HepG2 (cell line): Measurements from ENCODE around the gene PTPRD.

Experiments used
- CREB1 ChIP-seq, 2 experiments: fragments of 450-650 bp in 1 of 2; IDR thresholded peaks; 2 replicates each; pipeline ENCODE4 v1.6.1; 2016 to 2017; ENCODE audit warnings: control low read depth in 1 of 2, mild to moderate bottlenecking in 1 of 2, missing compliant biosample characterization in 1 of 2, missing genetic modification characterization in 1 of 2
- ETV6 ChIP-seq: sonication (generic); formaldehyde crosslinking; conservative IDR thresholded peaks from 2 replicates; pipeline ENCODE4 v1.4.0; 2020; ENCODE audit warnings: missing genetic modification reagents
- EZH2 ChIP-seq: conservative IDR thresholded peaks from 2 replicates; pipeline ENCODE4 v1.6.1; 2012; ENCODE audit warnings: mild to moderate bottlenecking, low read depth, low read length, moderate library complexity
- HMG20A ChIP-seq: IDR thresholded peaks from 2 replicates; pipeline ENCODE4 v1.6.1; 2016; ENCODE audit warnings: borderline replicate concordance
- PHF20 ChIP-seq: sonication (generic); formaldehyde crosslinking; IDR thresholded peaks from 2 replicates; pipeline ENCODE4 v1.5.0; 2020; ENCODE audit warnings: mild to moderate bottlenecking, missing genetic modification reagents
- ZFP82 ChIP-seq: sonication (generic); formaldehyde crosslinking; IDR thresholded peaks from 2 replicates; pipeline ENCODE4 v1.5.1; 2020; ENCODE audit warnings: mild to moderate bottlenecking, missing genetic modification reagents, borderline replicate concordance
- ZNF12 ChIP-seq: sonication (generic); formaldehyde crosslinking; IDR thresholded peaks from 2 replicates; pipeline ENCODE4 v1.5.0; 2020; ENCODE audit warnings: missing genetic modification reagents
- ZNF143 ChIP-seq: sonication (generic); formaldehyde crosslinking; IDR thresholded peaks from 2 replicates; pipeline ENCODE4 v1.4.0; 2020; ENCODE audit warnings: missing genetic modification reagents
- ZNF251 ChIP-seq: sonication (generic); formaldehyde crosslinking; IDR thresholded peaks from 2 replicates; pipeline ENCODE4 v1.9.0; 2021; ENCODE audit warnings: mild to moderate bottlenecking, missing genetic modification reagents
- TF ChIP-seq, protein P1 (sequence below): sonication (generic); formaldehyde crosslinking; IDR thresholded peaks from 2 replicates; pipeline ENCODE4 v1.4.0; 2020; ENCODE audit warnings: missing genetic modification reagents
- TF ChIP-seq, protein P2 (sequence below): sonication (generic); formaldehyde crosslinking; IDR thresholded peaks from 2 replicates; pipeline ENCODE4 v1.4.0; 2020; ENCODE audit warnings: missing genetic modification reagents, borderline replicate concordance
- TF ChIP-seq, protein P3 (sequence below): sonication (generic); formaldehyde crosslinking; IDR thresholded peaks from 2 replicates; pipeline ENCODE4 v1.5.0; 2020; ENCODE audit warnings: mild to moderate bottlenecking, missing genetic modification reagents, moderate library complexity
- TF ChIP-seq, protein P4 (sequence below): sonication (generic); formaldehyde crosslinking; IDR thresholded peaks from 2 replicates; pipeline ENCODE4 v1.5.0; 2020; ENCODE audit warnings: mild to moderate bottlenecking, low read depth, missing genetic modification reagents, borderline replicate concordance

DNA sequence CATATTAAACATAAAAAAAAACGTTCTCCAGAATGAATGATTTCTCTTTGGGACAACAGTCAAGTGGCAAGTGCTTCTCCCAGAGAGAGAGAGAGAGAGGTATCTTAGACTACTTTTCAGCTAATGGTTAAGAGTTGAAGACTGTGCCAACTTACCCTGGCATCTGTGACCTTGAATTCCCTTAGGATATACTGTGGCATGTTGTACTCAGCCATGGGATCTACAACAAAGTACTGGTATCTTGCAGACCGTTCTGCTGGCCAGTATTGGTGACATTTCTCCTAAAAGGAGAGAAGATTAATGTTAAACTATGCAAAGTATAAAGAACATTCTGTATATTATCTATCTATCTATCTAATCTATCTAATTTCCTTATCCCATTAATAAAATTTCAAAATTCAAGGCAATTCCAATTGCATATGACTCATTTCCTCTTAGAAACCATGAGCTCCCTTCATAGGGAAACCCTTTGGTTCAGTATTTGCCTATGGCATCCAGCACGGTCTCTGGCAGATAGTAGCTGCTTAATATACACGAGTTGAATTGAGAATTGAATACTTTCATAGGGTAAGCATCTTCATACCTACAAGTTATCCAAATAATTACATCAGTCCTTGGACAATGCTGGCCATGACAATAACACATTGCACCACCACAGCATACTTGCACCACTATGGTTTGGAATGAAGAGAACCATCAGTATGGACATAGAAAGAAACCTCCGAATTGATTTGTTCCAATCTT, 2273.9 kb downstream of the PTPRD start:
- no peak for TF ChIP-seq PHF20 (CRISPR knock-in tag)
- no peak for TF ChIP-seq ZNF251 (CRISPR knock-in tag)
- no peak for TF ChIP-seq ZNF143
- no peak for TF ChIP-seq EZH2
- TF ChIP-seq, protein P1, sequence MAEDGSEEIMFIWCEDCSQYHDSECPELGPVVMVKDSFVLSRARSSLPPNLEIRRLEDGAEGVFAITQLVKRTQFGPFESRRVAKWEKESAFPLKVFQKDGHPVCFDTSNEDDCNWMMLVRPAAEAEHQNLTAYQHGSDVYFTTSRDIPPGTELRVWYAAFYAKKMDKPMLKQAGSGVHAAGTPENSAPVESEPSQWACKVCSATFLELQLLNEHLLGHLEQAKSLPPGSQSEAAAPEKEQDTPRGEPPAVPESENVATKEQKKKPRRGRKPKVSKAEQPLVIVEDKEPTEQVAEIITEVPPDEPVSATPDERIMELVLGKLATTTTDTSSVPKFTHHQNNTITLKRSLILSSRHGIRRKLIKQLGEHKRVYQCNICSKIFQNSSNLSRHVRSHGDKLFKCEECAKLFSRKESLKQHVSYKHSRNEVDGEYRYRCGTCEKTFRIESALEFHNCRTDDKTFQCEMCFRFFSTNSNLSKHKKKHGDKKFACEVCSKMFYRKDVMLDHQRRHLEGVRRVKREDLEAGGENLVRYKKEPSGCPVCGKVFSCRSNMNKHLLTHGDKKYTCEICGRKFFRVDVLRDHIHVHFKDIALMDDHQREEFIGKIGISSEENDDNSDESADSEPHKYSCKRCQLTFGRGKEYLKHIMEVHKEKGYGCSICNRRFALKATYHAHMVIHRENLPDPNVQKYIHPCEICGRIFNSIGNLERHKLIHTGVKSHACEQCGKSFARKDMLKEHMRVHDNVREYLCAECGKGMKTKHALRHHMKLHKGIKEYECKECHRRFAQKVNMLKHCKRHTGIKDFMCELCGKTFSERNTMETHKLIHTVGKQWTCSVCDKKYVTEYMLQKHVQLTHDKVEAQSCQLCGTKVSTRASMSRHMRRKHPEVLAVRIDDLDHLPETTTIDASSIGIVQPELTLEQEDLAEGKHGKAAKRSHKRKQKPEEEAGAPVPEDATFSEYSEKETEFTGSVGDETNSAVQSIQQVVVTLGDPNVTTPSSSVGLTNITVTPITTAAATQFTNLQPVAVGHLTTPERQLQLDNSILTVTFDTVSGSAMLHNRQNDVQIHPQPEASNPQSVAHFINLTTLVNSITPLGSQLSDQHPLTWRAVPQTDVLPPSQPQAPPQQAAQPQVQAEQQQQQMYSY (CRISPR knock-in tag): no peak
- no peak for TF ChIP-seq ZFP82 (CRISPR knock-in tag)
- no peak for TF ChIP-seq ETV6 (CRISPR knock-in tag)
- TF ChIP-seq ZNF12: no peak
- TF ChIP-seq, protein P2, sequence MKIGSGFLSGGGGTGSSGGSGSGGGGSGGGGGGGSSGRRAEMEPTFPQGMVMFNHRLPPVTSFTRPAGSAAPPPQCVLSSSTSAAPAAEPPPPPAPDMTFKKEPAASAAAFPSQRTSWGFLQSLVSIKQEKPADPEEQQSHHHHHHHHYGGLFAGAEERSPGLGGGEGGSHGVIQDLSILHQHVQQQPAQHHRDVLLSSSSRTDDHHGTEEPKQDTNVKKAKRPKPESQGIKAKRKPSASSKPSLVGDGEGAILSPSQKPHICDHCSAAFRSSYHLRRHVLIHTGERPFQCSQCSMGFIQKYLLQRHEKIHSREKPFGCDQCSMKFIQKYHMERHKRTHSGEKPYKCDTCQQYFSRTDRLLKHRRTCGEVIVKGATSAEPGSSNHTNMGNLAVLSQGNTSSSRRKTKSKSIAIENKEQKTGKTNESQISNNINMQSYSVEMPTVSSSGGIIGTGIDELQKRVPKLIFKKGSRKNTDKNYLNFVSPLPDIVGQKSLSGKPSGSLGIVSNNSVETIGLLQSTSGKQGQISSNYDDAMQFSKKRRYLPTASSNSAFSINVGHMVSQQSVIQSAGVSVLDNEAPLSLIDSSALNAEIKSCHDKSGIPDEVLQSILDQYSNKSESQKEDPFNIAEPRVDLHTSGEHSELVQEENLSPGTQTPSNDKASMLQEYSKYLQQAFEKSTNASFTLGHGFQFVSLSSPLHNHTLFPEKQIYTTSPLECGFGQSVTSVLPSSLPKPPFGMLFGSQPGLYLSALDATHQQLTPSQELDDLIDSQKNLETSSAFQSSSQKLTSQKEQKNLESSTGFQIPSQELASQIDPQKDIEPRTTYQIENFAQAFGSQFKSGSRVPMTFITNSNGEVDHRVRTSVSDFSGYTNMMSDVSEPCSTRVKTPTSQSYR (CRISPR knock-in tag): no peak
- TF ChIP-seq, protein P3, sequence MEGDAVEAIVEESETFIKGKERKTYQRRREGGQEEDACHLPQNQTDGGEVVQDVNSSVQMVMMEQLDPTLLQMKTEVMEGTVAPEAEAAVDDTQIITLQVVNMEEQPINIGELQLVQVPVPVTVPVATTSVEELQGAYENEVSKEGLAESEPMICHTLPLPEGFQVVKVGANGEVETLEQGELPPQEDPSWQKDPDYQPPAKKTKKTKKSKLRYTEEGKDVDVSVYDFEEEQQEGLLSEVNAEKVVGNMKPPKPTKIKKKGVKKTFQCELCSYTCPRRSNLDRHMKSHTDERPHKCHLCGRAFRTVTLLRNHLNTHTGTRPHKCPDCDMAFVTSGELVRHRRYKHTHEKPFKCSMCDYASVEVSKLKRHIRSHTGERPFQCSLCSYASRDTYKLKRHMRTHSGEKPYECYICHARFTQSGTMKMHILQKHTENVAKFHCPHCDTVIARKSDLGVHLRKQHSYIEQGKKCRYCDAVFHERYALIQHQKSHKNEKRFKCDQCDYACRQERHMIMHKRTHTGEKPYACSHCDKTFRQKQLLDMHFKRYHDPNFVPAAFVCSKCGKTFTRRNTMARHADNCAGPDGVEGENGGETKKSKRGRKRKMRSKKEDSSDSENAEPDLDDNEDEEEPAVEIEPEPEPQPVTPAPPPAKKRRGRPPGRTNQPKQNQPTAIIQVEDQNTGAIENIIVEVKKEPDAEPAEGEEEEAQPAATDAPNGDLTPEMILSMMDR (CRISPR knock-in tag): no peak
- TF ChIP-seq CREB1 (IDR thresholded peaks at IDR 0.05): no peak
- no peak for TF ChIP-seq CREB1 (CRISPR knock-in tag; IDR thresholded peaks at IDR 0.05)
- TF ChIP-seq, protein P4, sequence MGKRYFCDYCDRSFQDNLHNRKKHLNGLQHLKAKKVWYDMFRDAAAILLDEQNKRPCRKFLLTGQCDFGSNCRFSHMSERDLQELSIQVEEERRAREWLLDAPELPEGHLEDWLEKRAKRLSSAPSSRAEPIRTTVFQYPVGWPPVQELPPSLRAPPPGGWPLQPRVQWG (CRISPR knock-in tag): no peak
- no peak for TF ChIP-seq HMG20A (CRISPR knock-in tag)
